H9 (cell line): ENCODE data around the gene EPS15. TPM values are rescaled to one million over a fixed set of nuclear protein-coding genes. Genes with fewer than 3 reads are reported as not detected.

ENCODE experiments used
- DNase-seq: peaks from one replicate; pipeline ENCODE4 v3.0.0-alpha.2; 2017
- H2AFZ ChIP-seq: one replicate; pipeline ENCODE4 v1.6.1; 2013; ENCODE audit warnings: mild to moderate bottlenecking, low read length, control low read depth, moderate library complexity
- H2AK5ac ChIP-seq: 2 replicates; pipeline ENCODE4 v1.6.1; 2013; ENCODE audit warnings: low read length, control low read depth, mixed read lengths; ENCODE audit not compliant: insufficient read length
- H2BK120ac ChIP-seq: one replicate; pipeline ENCODE4 v1.6.1; 2013; ENCODE audit warnings: low read depth, mild to moderate bottlenecking, low read length, control low read depth, inconsistent platforms; ENCODE audit not compliant: poor library complexity, severe bottlenecking
- H2BK12ac ChIP-seq: 2 replicates; pipeline ENCODE4 v1.6.1; 2013; ENCODE audit warnings: low read length, control low read depth, mixed read lengths, low read depth; ENCODE audit not compliant: insufficient read length
- H2BK15ac ChIP-seq: 2 replicates; pipeline ENCODE4 v1.6.1; 2013; ENCODE audit warnings: low read depth, low read length, control low read depth
- H2BK20ac ChIP-seq: one replicate; pipeline ENCODE4 v1.6.1; 2013; ENCODE audit warnings: low read depth, mild to moderate bottlenecking, low read length, control low read depth, inconsistent platforms; ENCODE audit not compliant: poor library complexity, severe bottlenecking
- H2BK5ac ChIP-seq: 2 replicates; pipeline ENCODE4 v1.6.1; 2013; ENCODE audit warnings: low read length, control low read depth, mixed read lengths; ENCODE audit not compliant: insufficient read length
- H3K14ac ChIP-seq: 2 replicates; pipeline ENCODE4 v1.6.1; 2013; ENCODE audit warnings: low read length, control low read depth; ENCODE audit not compliant: insufficient read depth
- H3K18ac ChIP-seq: 2 replicates; pipeline ENCODE4 v1.6.1; 2013; ENCODE audit warnings: low read depth, mild to moderate bottlenecking, mixed read lengths, low read length, control low read depth; ENCODE audit not compliant: insufficient read length
- H3K23ac ChIP-seq: 2 replicates; pipeline ENCODE4 v1.6.1; 2013; ENCODE audit warnings: low read length, control low read depth, mixed read lengths, low read depth; ENCODE audit not compliant: insufficient read length
- H3K23me2 ChIP-seq: 2 replicates; pipeline ENCODE4 v1.6.1; 2013; ENCODE audit warnings: low read depth, mild to moderate bottlenecking, mixed read lengths, low read length, control low read depth; ENCODE audit not compliant: insufficient read length, poor library complexity, severe bottlenecking
- H3K27ac ChIP-seq: 2 replicates; pipeline ENCODE4 v1.5.1; 2013; ENCODE audit warnings: low read length, control low read depth, mixed read lengths, low read depth; ENCODE audit not compliant: insufficient read length
- H3K27me3 ChIP-seq: 2 replicates; pipeline ENCODE4 v1.6.1; 2013; ENCODE audit warnings: low read length, control low read depth, inconsistent platforms; ENCODE audit not compliant: insufficient read depth
- H3K4ac ChIP-seq: 2 replicates; pipeline ENCODE4 v1.6.1; 2013; ENCODE audit warnings: low read depth, mild to moderate bottlenecking, control low read depth, inconsistent platforms, low read length, moderate library complexity
- H3K4me1 ChIP-seq: 2 replicates; pipeline ENCODE4 v1.6.1; 2013; ENCODE audit warnings: low read length, control low read depth, inconsistent platforms; ENCODE audit not compliant: insufficient read depth
- H3K4me2 ChIP-seq: 2 replicates; pipeline ENCODE4 v1.6.1; 2013; ENCODE audit warnings: low read length, control low read depth, mixed read lengths; ENCODE audit not compliant: insufficient read length, insufficient read depth
- H3K56ac ChIP-seq: 2 replicates; pipeline ENCODE4 v1.6.1; 2013; ENCODE audit warnings: low read depth, mild to moderate bottlenecking, mixed read lengths, low read length, control low read depth; ENCODE audit not compliant: insufficient read length
- H3K79me1 ChIP-seq: 2 replicates; pipeline ENCODE4 v1.6.1; 2013; ENCODE audit warnings: low read depth, mild to moderate bottlenecking, moderate library complexity, low read length, control low read depth, inconsistent platforms; ENCODE audit not compliant: insufficient read depth, poor library complexity, severe bottlenecking
- H3K79me2 ChIP-seq: 2 replicates; pipeline ENCODE4 v1.6.1; 2013; ENCODE audit warnings: low read length, control low read depth, inconsistent platforms; ENCODE audit not compliant: insufficient read depth
- H3K9ac ChIP-seq: 2 replicates; pipeline ENCODE4 v1.6.1; 2013; ENCODE audit warnings: low read length, control low read depth, mixed read lengths; ENCODE audit not compliant: insufficient read length; ENCODE audit errors: extremely low read depth
- H3K9me3 ChIP-seq: one replicate; pipeline ENCODE4 v1.6.1; 2013; ENCODE audit warnings: low read depth, low read length, inconsistent platforms; ENCODE audit not compliant: control insufficient read depth
- H3T11ph ChIP-seq: one replicate; pipeline ENCODE4 v1.6.1; 2013; ENCODE audit warnings: mild to moderate bottlenecking, low read length, control low read depth, inconsistent platforms
- H4K20me1 ChIP-seq: one replicate; pipeline ENCODE4 v1.6.1; 2013; ENCODE audit not compliant: control insufficient read depth, insufficient read length, insufficient read depth
- H4K5ac ChIP-seq: 2 replicates; pipeline ENCODE4 v1.6.1; 2013; ENCODE audit warnings: low read depth, mild to moderate bottlenecking, mixed read lengths, low read length, control low read depth; ENCODE audit not compliant: insufficient read length
- H4K8ac ChIP-seq: replicated peaks from 2 replicates; pipeline ENCODE4 v1.6.1; 2013; ENCODE audit warnings: low read length, control low read depth, mixed read lengths, low read depth; ENCODE audit not compliant: insufficient read length
- H4K91ac ChIP-seq: 2 replicates; pipeline ENCODE4 v1.6.1; 2013; ENCODE audit warnings: low read depth, mild to moderate bottlenecking, moderate library complexity, mixed read lengths, low read length, control low read depth; ENCODE audit not compliant: insufficient read length
- H3K27ac Mint-ChIP-seq, 3 experiments: 2 replicates in 2 of 3; 3 replicates in 1 of 3; pipeline ENCODE4 v1.8.0; 2020 to 2021; ENCODE audit warnings: mixed read lengths in 3 of 3, mild to moderate bottlenecking in 1 of 3, moderate library complexity in 1 of 3
- H3K27me3 Mint-ChIP-seq: 2 replicates; pipeline ENCODE4 v1.8.0; 2021; ENCODE audit warnings: low read depth, mild to moderate bottlenecking, moderate library complexity, mixed read lengths
- H3K36me3 Mint-ChIP-seq, 3 experiments: 2 replicates in 2 of 3; 3 replicates in 1 of 3; pipeline ENCODE4 v1.8.0; 2020 to 2021; ENCODE audit warnings: low read depth in 3 of 3, mixed read lengths in 3 of 3; ENCODE audit not compliant: insufficient read depth in 1 of 3
- H3K4me1 Mint-ChIP-seq, 2 experiments: 2 replicates each; pipeline ENCODE4 v1.8.0; 2020; ENCODE audit warnings: mixed read lengths in 2 of 2
- H3K4me3 Mint-ChIP-seq, 2 experiments: 2 replicates in 1 of 2; 3 replicates in 1 of 2; pipeline ENCODE4 v1.8.0; 2020 to 2021; ENCODE audit warnings: mild to moderate bottlenecking in 2 of 2, mixed read lengths in 2 of 2, moderate library complexity in 1 of 2
- H3K9me3 Mint-ChIP-seq, 2 experiments: 2 replicates in 1 of 2; 3 replicates in 1 of 2; pipeline ENCODE4 v1.8.0; 2020; ENCODE audit warnings: mild to moderate bottlenecking in 2 of 2, mixed read lengths in 2 of 2, moderate library complexity in 1 of 2
- CTCF ChIP-seq: fragments of 200-600 bp; sonication (generic); conservative IDR thresholded peaks from 3 replicates; pipeline ENCODE4 v1.8.0; 2021; ENCODE audit warnings: antibody characterized with exemption, mild to moderate bottlenecking
- total RNA-seq: library from RNA; stranded (reverse); gene quantifications from 2 replicates; pipeline ENCODE4 v1.2.1, GENCODE V29; 2021

Gene EPS15
- total RNA-seq, 1 experiment from 2014 or later: 44.1 TPM

DNA sequence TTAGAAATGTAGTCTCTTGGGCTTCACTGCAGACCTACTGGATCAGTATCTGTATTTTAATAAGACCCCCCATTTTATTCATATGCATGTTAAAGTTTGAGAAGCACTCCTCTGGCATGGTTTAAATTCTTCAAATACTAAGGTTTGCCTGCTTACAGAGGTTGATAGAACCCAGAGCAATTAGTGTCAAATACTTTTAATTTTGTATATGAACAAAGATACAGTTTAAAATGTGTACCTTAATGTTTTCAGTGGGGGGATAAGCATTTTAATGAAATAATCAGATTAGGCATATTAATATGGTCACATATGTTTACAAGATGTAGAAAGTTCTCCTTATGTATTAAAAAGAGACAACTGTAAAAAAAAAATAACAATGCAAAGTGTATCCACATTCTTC, 40.4 kb upstream of the EPS15 start:
- Histone ChIP-seq H2BK12ac (no peak overlapping the region), H4K5ac (no peak overlapping the region), H3K9me3 (no peaks in the 10 kb centered on the region), H3K27ac (no peak overlapping the region), H2BK5ac (no peak overlapping the region), H3K23ac (no peak overlapping the region), H3K23me2 (no peaks in the 10 kb centered on the region), H3K14ac (no peak overlapping the region), H3K9ac (no peak overlapping the region), H4K8ac (no peak overlapping the region), H3T11ph (no peak overlapping the region), H3K79me1 (no peaks in the 10 kb centered on the region), H2AFZ (no peak overlapping the region), H4K20me1 (no peaks in the 10 kb centered on the region), H3K4ac (no peak overlapping the region), H3K18ac (no peak overlapping the region), H3K27me3 (no peaks in the 10 kb centered on the region), H2BK15ac (no peak overlapping the region), H3K4me2 (no peak overlapping the region), H2AK5ac (no peak overlapping the region), H3K4me1 (peaks cover 9% of the 10 kb centered on the region; the same call in 1 of the 2 replicates), H2BK120ac (no peak overlapping the region), H3K56ac (no peak overlapping the region), H4K91ac (no peak overlapping the region), H2BK20ac (no peak overlapping the region), H3K79me2 (no peaks in the 10 kb centered on the region)
- no peaks in the 10 kb centered on the region for H3K36me3 Mint-ChIP-seq
- no peak for DNase-seq
- no peaks in the 10 kb centered on the region for H3K9me3 Mint-ChIP-seq
- no peak overlapping the region for H3K27ac Mint-ChIP-seq
- H3K4me3 Mint-ChIP-seq: no peak overlapping the region
- no peak for TF ChIP-seq CTCF
- H3K4me1 Mint-ChIP-seq: peaks cover 21 to 22% of the 10 kb centered on the region in 2 experiments
- no peaks in the 10 kb centered on the region; the same call in 1 of the 2 replicates for H3K27me3 Mint-ChIP-seq
